Prostate gland (tissue), 2 donors: Measurements from ENCODE around the gene SAMD4A.

Experiments
- POLR2A ChIP-seq: fragments of 450-650 bp; IDR thresholded peaks from one replicate; pipeline ENCODE4 v1.6.1; 2016; ENCODE audit warnings: antibody characterized with exemption, mild to moderate bottlenecking
- POLR2AphosphoS5 ChIP-seq: sonication (generic); formaldehyde crosslinking; IDR thresholded peaks from one replicate; pipeline ENCODE4 v1.6.1; 2017; ENCODE audit warnings: antibody characterized with exemption
- TF ChIP-seq, protein P1 (sequence below), 4 experiments: fragments of 200-600 bp in 2 of 4; fragments of 450-650 bp in 2 of 4; sonication (generic) in 2 of 4; IDR thresholded peaks; 1 replicate in 3 of 4; 2 replicates in 1 of 4; pipeline ENCODE4 v1.5.1; 2016 to 2019; ENCODE audit warnings: antibody characterized with exemption in 4 of 4, mild to moderate bottlenecking in 2 of 4, moderate library complexity in 2 of 4

DNA sequence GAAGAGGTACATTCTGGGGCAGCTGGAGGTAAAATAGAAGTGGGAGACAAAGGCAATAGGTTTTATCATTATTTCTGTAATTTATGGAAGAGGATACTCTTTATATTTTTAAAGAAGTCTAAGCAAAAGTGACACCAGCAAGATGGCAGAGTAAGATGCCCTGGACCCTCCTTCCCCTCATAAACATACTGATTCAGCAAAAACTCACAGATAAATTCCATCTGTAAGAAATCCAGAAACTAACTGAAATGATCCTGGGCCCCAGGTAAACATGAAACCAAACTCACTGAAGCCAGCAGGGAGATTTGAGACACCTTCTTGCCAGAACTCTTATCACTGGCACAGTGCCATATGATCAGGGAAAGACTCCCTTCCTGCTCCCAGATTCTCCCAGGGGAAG is 255.8 kb downstream of the SAMD4A start:
- TF ChIP-seq POLR2A (no peak), POLR2AphosphoS5 (no peak)
- TF ChIP-seq, protein P1, sequence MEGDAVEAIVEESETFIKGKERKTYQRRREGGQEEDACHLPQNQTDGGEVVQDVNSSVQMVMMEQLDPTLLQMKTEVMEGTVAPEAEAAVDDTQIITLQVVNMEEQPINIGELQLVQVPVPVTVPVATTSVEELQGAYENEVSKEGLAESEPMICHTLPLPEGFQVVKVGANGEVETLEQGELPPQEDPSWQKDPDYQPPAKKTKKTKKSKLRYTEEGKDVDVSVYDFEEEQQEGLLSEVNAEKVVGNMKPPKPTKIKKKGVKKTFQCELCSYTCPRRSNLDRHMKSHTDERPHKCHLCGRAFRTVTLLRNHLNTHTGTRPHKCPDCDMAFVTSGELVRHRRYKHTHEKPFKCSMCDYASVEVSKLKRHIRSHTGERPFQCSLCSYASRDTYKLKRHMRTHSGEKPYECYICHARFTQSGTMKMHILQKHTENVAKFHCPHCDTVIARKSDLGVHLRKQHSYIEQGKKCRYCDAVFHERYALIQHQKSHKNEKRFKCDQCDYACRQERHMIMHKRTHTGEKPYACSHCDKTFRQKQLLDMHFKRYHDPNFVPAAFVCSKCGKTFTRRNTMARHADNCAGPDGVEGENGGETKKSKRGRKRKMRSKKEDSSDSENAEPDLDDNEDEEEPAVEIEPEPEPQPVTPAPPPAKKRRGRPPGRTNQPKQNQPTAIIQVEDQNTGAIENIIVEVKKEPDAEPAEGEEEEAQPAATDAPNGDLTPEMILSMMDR (IDR thresholded peaks at IDR 0.05) = no peak
